Loucy (cell line): ENCODE data around the gene CADM3.

Experiments used
- H2AFZ ChIP-seq: fragments of 200-600 bp; sonication (generic); 2 replicates; pipeline ENCODE4 v1.6.0; 2016; ENCODE audit warnings: antibody characterized with exemption, mild to moderate bottlenecking, low read length, moderate library complexity
- H3F3A ChIP-seq: fragments of 200-600 bp; 2 replicates; pipeline ENCODE4 v1.6.0; 2016; ENCODE audit warnings: antibody characterized with exemption, low read depth, mild to moderate bottlenecking
- H3K27me3 ChIP-seq: fragments of 200-600 bp; sonication (generic); 2 replicates; pipeline ENCODE4 v1.6.1; 2014; ENCODE audit warnings: low read length, mild to moderate bottlenecking; ENCODE audit not compliant: insufficient read depth, poor library complexity, severe bottlenecking
- H3K36me3 ChIP-seq: fragments of 200-600 bp; sonication (generic); 2 replicates; pipeline ENCODE4 v1.6.1; 2016; ENCODE audit warnings: low read length; ENCODE audit not compliant: insufficient read depth
- H3K4me1 ChIP-seq: fragments of 200-600 bp; sonication (generic); 2 replicates; pipeline ENCODE4 v1.5.1; 2014; ENCODE audit warnings: low read length, mild to moderate bottlenecking; ENCODE audit not compliant: insufficient read depth, poor library complexity, severe bottlenecking
- H3K4me2 ChIP-seq: fragments of 200-600 bp; sonication (generic); 2 replicates; pipeline ENCODE4 v1.6.0; 2014; ENCODE audit warnings: antibody characterized with exemption, low read length, low read depth, mild to moderate bottlenecking; ENCODE audit not compliant: poor library complexity, severe bottlenecking
- H3K4me3 ChIP-seq: fragments of 200-600 bp; sonication (generic); 2 replicates; pipeline ENCODE4 v1.5.1; 2014; ENCODE audit warnings: low read length, mild to moderate bottlenecking, mixed read lengths; ENCODE audit not compliant: poor library complexity, severe bottlenecking
- H3K79me2 ChIP-seq: fragments of 200-600 bp; sonication (generic); 2 replicates; pipeline ENCODE4 v1.6.1; 2014; ENCODE audit warnings: low read length; ENCODE audit not compliant: insufficient read depth
- H3K9ac ChIP-seq: fragments of 200-600 bp; sonication (generic); 2 replicates; pipeline ENCODE4 v1.6.0; 2014; ENCODE audit warnings: mild to moderate bottlenecking, low read depth, low read length, moderate library complexity; ENCODE audit not compliant: poor library complexity, severe bottlenecking
- H3K9me2 ChIP-seq: fragments of 200-600 bp; sonication (generic); replicated peaks from 2 replicates; pipeline ENCODE4 v1.6.1; 2016; ENCODE audit warnings: low read depth, low read length, mixed read lengths
- H3K9me3 ChIP-seq: fragments of 200-600 bp; sonication (generic); 2 replicates; pipeline ENCODE4 v1.6.1; 2014; ENCODE audit warnings: mild to moderate bottlenecking, antibody characterized with exemption, low read length, low read depth; ENCODE audit not compliant: insufficient read depth
- H4K20me1 ChIP-seq: fragments of 200-600 bp; sonication (generic); 2 replicates; pipeline ENCODE4 v1.6.0; 2014; ENCODE audit warnings: antibody characterized with exemption, low read length, mild to moderate bottlenecking; ENCODE audit not compliant: insufficient read depth, poor library complexity, severe bottlenecking
- CTCF ChIP-seq: fragments of 200-600 bp; sonication (generic); conservative IDR thresholded peaks from 2 replicates; pipeline ENCODE4 v1.5.1; 2014; ENCODE audit warnings: mild to moderate bottlenecking, antibody characterized with exemption, low read length
- EZH2phosphoT487 ChIP-seq: fragments of 200-600 bp; IDR thresholded peaks from 2 replicates; pipeline ENCODE4 v1.6.1; 2018; ENCODE audit warnings: antibody characterized with exemption, mild to moderate bottlenecking, moderate library complexity, borderline replicate concordance

CADM3 gene

GRCh38 chr1:159222075-159222865, 50.9 kb downstream of the CADM3 start:
- Histone ChIP-seq H3K79me2 (no peaks in the 10 kb centered on the region), H3K4me1 (no peaks in the 10 kb centered on the region), H3K4me2 (no peak overlapping the region), H3K9me2 (no peaks in the 10 kb centered on the region), H3K4me3 (no peak overlapping the region), H3K9ac (no peak overlapping the region), H3K36me3 (no peaks in the 10 kb centered on the region), H4K20me1 (no peaks in the 10 kb centered on the region), H2AFZ (no peak overlapping the region), H3K9me3 (no peaks in the 10 kb centered on the region), H3F3A (no peaks in the 10 kb centered on the region), H3K27me3 (no peaks in the 10 kb centered on the region)
- TF ChIP-seq CTCF (no peak), EZH2phosphoT487 (no peak)

- Histone ChIP-seq H4K20me1 (no peaks in the 10 kb centered on the region), H3K4me3 (no peak overlapping the region), H3K79me2 (no peaks in the 10 kb centered on the region), H2AFZ (no peak overlapping the region), H3F3A (no peaks in the 10 kb centered on the region), H3K4me2 (no peak overlapping the region), H3K9me3 (no peaks in the 10 kb centered on the region), H3K9ac (no peak overlapping the region), H3K4me1 (peaks cover 3% of the 10 kb centered on the region), H3K27me3 (no peaks in the 10 kb centered on the region), H3K36me3 (no peaks in the 10 kb centered on the region), H3K9me2 (no peaks in the 10 kb centered on the region)
- TF ChIP-seq EZH2phosphoT487 (no peak), CTCF (no peak)
Measured at GRCh38 chr1:159223004-159223403, 51.6 kb downstream of the CADM3 start.

GRCh38 chr1:159228554-159228953, 57.1 kb downstream of the CADM3 start:
- Histone ChIP-seq H3K9me2 (no peaks in the 10 kb centered on the region), H3K36me3 (no peaks in the 10 kb centered on the region), H2AFZ (0 out of 2 replicates have a peak overlapping the region, but pooled peaks have one; percentile 5), H3F3A (no peaks in the 10 kb centered on the region), H3K4me3 (no peak overlapping the region), H3K4me1 (peaks cover 25% of the 10 kb centered on the region), H3K9ac (no peak overlapping the region), H3K27me3 (no peaks in the 10 kb centered on the region), H3K4me2 (no peak overlapping the region), H3K9me3 (no peaks in the 10 kb centered on the region), H3K79me2 (no peaks in the 10 kb centered on the region), H4K20me1 (no peaks in the 10 kb centered on the region)
- TF ChIP-seq CTCF (no peak), EZH2phosphoT487 (no peak)
